DND-41 (cell line): Measurements from ENCODE around the gene DRC7.

ENCODE experiments used
- EZH2 ChIP-seq: IDR thresholded peaks from 3 replicates; pipeline ENCODE4 v1.6.1; 2012; ENCODE audit warnings: borderline replicate concordance, low read depth, mild to moderate bottlenecking, moderate library complexity, low read length, inconsistent platforms; ENCODE audit not compliant: severe bottlenecking
- TF ChIP-seq, protein P1 (sequence below): IDR thresholded peaks from 2 replicates; pipeline ENCODE4 v1.5.1; 2012; ENCODE audit warnings: borderline replicate concordance, low read length, moderate library complexity, mild to moderate bottlenecking; ENCODE audit not compliant: poor library complexity, severe bottlenecking; ENCODE audit errors: extremely low read depth

DNA sequence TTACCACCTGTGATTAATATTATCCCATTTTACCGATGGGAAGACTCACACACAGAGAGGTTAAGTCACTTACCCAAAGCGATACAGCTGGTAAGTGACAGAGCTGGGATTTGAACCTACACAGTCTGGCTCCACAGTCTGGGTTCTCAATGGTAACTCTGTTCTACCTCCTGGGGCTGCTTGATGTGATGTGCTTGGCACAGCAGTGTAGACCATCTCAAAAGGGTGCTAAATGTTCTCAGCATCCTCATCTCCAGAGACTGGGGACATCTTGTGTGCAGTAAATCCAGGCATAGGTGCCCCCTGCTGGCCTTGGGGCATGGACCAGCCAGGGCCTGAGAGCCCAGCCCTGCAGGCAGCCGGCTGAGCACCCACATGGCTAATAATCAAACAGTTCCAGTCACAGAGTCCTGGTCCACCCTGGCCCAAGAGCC, 25.6 kb downstream of the DRC7 start:
- TF ChIP-seq, protein P1, sequence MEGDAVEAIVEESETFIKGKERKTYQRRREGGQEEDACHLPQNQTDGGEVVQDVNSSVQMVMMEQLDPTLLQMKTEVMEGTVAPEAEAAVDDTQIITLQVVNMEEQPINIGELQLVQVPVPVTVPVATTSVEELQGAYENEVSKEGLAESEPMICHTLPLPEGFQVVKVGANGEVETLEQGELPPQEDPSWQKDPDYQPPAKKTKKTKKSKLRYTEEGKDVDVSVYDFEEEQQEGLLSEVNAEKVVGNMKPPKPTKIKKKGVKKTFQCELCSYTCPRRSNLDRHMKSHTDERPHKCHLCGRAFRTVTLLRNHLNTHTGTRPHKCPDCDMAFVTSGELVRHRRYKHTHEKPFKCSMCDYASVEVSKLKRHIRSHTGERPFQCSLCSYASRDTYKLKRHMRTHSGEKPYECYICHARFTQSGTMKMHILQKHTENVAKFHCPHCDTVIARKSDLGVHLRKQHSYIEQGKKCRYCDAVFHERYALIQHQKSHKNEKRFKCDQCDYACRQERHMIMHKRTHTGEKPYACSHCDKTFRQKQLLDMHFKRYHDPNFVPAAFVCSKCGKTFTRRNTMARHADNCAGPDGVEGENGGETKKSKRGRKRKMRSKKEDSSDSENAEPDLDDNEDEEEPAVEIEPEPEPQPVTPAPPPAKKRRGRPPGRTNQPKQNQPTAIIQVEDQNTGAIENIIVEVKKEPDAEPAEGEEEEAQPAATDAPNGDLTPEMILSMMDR, result peak; percentile 70
- TF ChIP-seq EZH2, result no peak
